ENCODE data around the gene PPARG. TPM values are rescaled to one million over a fixed set of nuclear protein-coding genes. Genes with fewer than 3 reads are reported as not detected.

PPARG gene
- total and polyA plus RNA-seq, 4 donors, result 8.3 to 41.4 (median 26.2) TPM

- H3K27me3 ChIP-seq (ENCODE audit: control insufficient read depth in 3 of 3, insufficient read depth in 3 of 3, low read length in 2 of 3), result no peaks in the 10 kb centered on the region
- ATAC-seq (ENCODE audit: insufficient read depth, low FRiP score) (no peak), DNase-seq (no peak)
- H3K9ac ChIP-seq (ENCODE audit: insufficient read depth in 1 of 2, low read length in 2 of 2), result no peak overlapping the region
- H3K27ac ChIP-seq (ENCODE audit: low read depth in 1 of 2, low read length in 1 of 2), result no peak overlapping the region
- H3K4me3 ChIP-seq, result no peak overlapping the region
- TF ChIP-seq CTCF (IDR thresholded peaks at IDR 0.05; ENCODE audit: control extremely low read depth, extremely low read depth), result no peak
- no peaks in the 10 kb centered on the region for H3K36me3 ChIP-seq (ENCODE audit: control insufficient read depth in 4 of 4, insufficient read depth in 4 of 4, low read length in 4 of 4)
- no peaks in the 10 kb centered on the region for H3K9me3 ChIP-seq (ENCODE audit: control insufficient read depth in 4 of 4, insufficient read depth in 3 of 4, low read length in 3 of 4)
- WGBS, 2 donors, result 59 to 72% methylated on average over 6 of the region's 6 CpGs
- peaks cover 0 to 3% (median 0%) of the 10 kb centered on the region in 5 donors for H3K4me1 ChIP-seq (ENCODE audit: control insufficient read depth in 5 of 5, insufficient read depth in 5 of 5, low read length in 5 of 5)
Observed at GRCh38 chr3:12303993-12304392, 15.1 kb downstream of the PPARG start.

GRCh38 chr3:12307136-12307535 is 18.3 kb downstream of the PPARG start:
- Histone ChIP-seq H3K9me3 (ENCODE audit: control insufficient read depth in 4 of 4, insufficient read depth in 3 of 4, low read length in 3 of 4) (no peaks in the 10 kb centered on the region), H3K4me3 (no peak overlapping the region), H3K36me3 (ENCODE audit: control insufficient read depth in 4 of 4, insufficient read depth in 4 of 4, low read length in 4 of 4) (no peaks in the 10 kb centered on the region), H3K4me1 (ENCODE audit: control insufficient read depth in 5 of 5, insufficient read depth in 5 of 5, low read length in 5 of 5) (peaks cover 0 to 3% (median 0%) of the 10 kb centered on the region in 5 donors), H3K27me3 (ENCODE audit: control insufficient read depth in 3 of 3, insufficient read depth in 3 of 3, low read length in 2 of 3) (peaks cover 0 to 2% (median 0%) of the 10 kb centered on the region in 3 donors), H3K9ac (ENCODE audit: insufficient read depth in 1 of 2, low read length in 2 of 2) (no peak overlapping the region), H3K27ac (ENCODE audit: low read depth in 1 of 2, low read length in 1 of 2) (no peak overlapping the region)
- TF ChIP-seq CTCF (IDR thresholded peaks at IDR 0.05; ENCODE audit: control extremely low read depth, extremely low read depth), result no peak
- no peak for DNase-seq
- 79 to 91% methylated on average over 2 of the region's 2 CpGs for WGBS, 2 donors
- no peak for ATAC-seq (ENCODE audit: insufficient read depth, low FRiP score)

GRCh38 chr3:12308517-12308916 is 19.6 kb downstream of the PPARG start:
- DNase-seq, result no peak
- H3K27ac ChIP-seq (ENCODE audit: low read depth in 1 of 2, low read length in 1 of 2), result no peak overlapping the region

More at GRCh38 chr3:12308517-12308916, 19.6 kb downstream of the PPARG start:
- Histone ChIP-seq H3K9me3 (ENCODE audit: control insufficient read depth in 4 of 4, insufficient read depth in 3 of 4, low read length in 3 of 4) (no peaks in the 10 kb centered on the region), H3K4me3 (no peak overlapping the region), H3K27me3 (ENCODE audit: control insufficient read depth in 3 of 3, insufficient read depth in 3 of 3, low read length in 2 of 3) (peaks cover 0 to 2% (median 0%) of the 10 kb centered on the region in 3 donors), H3K4me1 (ENCODE audit: control insufficient read depth in 5 of 5, insufficient read depth in 5 of 5, low read length in 5 of 5) (peaks cover 0 to 2% (median 0%) of the 10 kb centered on the region in 5 donors), H3K9ac (ENCODE audit: insufficient read depth in 1 of 2, low read length in 2 of 2) (no peak overlapping the region), H3K36me3 (ENCODE audit: control insufficient read depth in 4 of 4, insufficient read depth in 4 of 4, low read length in 4 of 4) (no peaks in the 10 kb centered on the region)
- no peak for TF ChIP-seq CTCF (IDR thresholded peaks at IDR 0.05; ENCODE audit: control extremely low read depth, extremely low read depth)
- ATAC-seq (ENCODE audit: insufficient read depth, low FRiP score), result no peak

All from lung (tissue), 12 donors.